Measurements from ENCODE around the gene HDAC9. TPM values are rescaled to one million over a fixed set of nuclear protein-coding genes. Genes with fewer than 3 reads are reported as not detected.

Gene HDAC9
- total RNA-seq, 1 experiment from 2014 or later, result 7.7 TPM

GRCh38 chr7:18894155-18894554 is 398.6 kb downstream of the HDAC9 start:
- Histone ChIP-seq H2BK15ac (ENCODE audit: low read depth, low read length) (no peak overlapping the region), H2AK5ac (ENCODE audit: insufficient read length, low read length) (no peak overlapping the region), H3T11ph (ENCODE audit: low read length) (no peak overlapping the region), H3K79me2 (ENCODE audit: insufficient read depth, low read length) (no peaks in the 10 kb centered on the region), H3K27ac (ENCODE audit: insufficient read length, low read depth, low read length) (no peak overlapping the region), H3K4me2 (ENCODE audit: insufficient read depth, insufficient read length, low read length) (no peak overlapping the region), H2BK20ac (ENCODE audit: low read depth, low read length, poor library complexity, severe bottlenecking) (no peak overlapping the region), H3K56ac (ENCODE audit: insufficient read length, low read depth, low read length) (no peak overlapping the region), H4K20me1 (ENCODE audit: control insufficient read depth, insufficient read depth, insufficient read length) (no peaks in the 10 kb centered on the region), H3K27me3 (ENCODE audit: insufficient read depth, low read length) (no peaks in the 10 kb centered on the region), H4K5ac (ENCODE audit: insufficient read length, low read depth, low read length) (no peak overlapping the region), H3K14ac (ENCODE audit: insufficient read depth, low read length) (no peak overlapping the region), H2BK120ac (ENCODE audit: low read depth, low read length, poor library complexity, severe bottlenecking) (no peak overlapping the region), H2BK12ac (ENCODE audit: insufficient read length, low read depth, low read length) (no peak overlapping the region), H4K91ac (ENCODE audit: insufficient read length, low read depth, low read length) (no peak overlapping the region), H3K18ac (ENCODE audit: insufficient read length, low read depth, low read length) (no peak overlapping the region), H2BK5ac (ENCODE audit: insufficient read length, low read length) (no peak overlapping the region), H4K8ac (replicated peaks; ENCODE audit: insufficient read length, low read depth, low read length) (no peak overlapping the region), H3K9ac (ENCODE audit: extremely low read depth, insufficient read length, low read length) (no peak overlapping the region), H3K4me1 (ENCODE audit: insufficient read depth, low read length) (no peaks in the 10 kb centered on the region; the same call in 1 of the 2 replicates), H3K9me3 (ENCODE audit: control insufficient read depth, low read depth, low read length) (no peaks in the 10 kb centered on the region), H2AFZ (ENCODE audit: low read length) (no peak overlapping the region), H3K23ac (ENCODE audit: insufficient read length, low read depth, low read length) (no peak overlapping the region), H3K79me1 (ENCODE audit: insufficient read depth, low read depth, low read length, poor library complexity, severe bottlenecking) (no peaks in the 10 kb centered on the region), H3K23me2 (ENCODE audit: insufficient read length, low read depth, low read length, poor library complexity, severe bottlenecking) (no peaks in the 10 kb centered on the region), H3K4ac (ENCODE audit: low read depth, low read length) (no peak overlapping the region)
- WGBS (ENCODE audit: extremely low coverage, insufficient read length, low lambda C conversion rate), result no CpG with 5 or more reads among the region's 3 CpGs
- no peaks in the 10 kb centered on the region for H3K9me3 Mint-ChIP-seq
- DNase-seq, result peak; percentile 27
- peak; percentile 30; the same call in 2 of the 3 replicates for TF ChIP-seq CTCF (conservative IDR thresholded peaks at IDR 0.05)
- peaks cover 0 to 4% of the 10 kb centered on the region in 2 experiments; a peak in 2 of 4 replicates for H3K4me1 Mint-ChIP-seq
- no peak overlapping the region for H3K4me3 Mint-ChIP-seq
- no peak overlapping the region for H3K27ac Mint-ChIP-seq
- H3K36me3 Mint-ChIP-seq (ENCODE audit: insufficient read depth in 1 of 3, low read depth in 3 of 3), result no peaks in the 10 kb centered on the region
- no peaks in the 10 kb centered on the region for H3K27me3 Mint-ChIP-seq (ENCODE audit: low read depth)

Measured in H9 (cell line).